Osteoblast (primary cell): Measurements from ENCODE around the gene PLK1. TPM values are rescaled to one million over a fixed set of nuclear protein-coding genes. Genes with fewer than 3 reads are reported as not detected.
"Not testable (repeated sequence)": the region's sequence is repeated elsewhere in the genome, so short reads cannot be mapped to it uniquely, and the experiment has no call there.

ENCODE experiments used
- DNase-seq: peaks from one replicate; pipeline ENCODE4 v3.0.0; 2011; ENCODE audit warnings: low spot score, mixed read lengths; ENCODE audit not compliant: insufficient read length; ENCODE audit errors: missing footprints
- H2AFZ ChIP-seq: 2 replicates; pipeline ENCODE4 v1.6.0; 2011; ENCODE audit warnings: mild to moderate bottlenecking, low read length
- H3K27ac ChIP-seq: 2 replicates; pipeline ENCODE4 v1.5.1; 2011; ENCODE audit warnings: mild to moderate bottlenecking, low read depth, low read length, moderate library complexity
- H3K27me3 ChIP-seq: 2 replicates; pipeline ENCODE4 v1.6.0; 2012; ENCODE audit warnings: mild to moderate bottlenecking, control low read depth, inconsistent platforms, low read length, moderate library complexity; ENCODE audit not compliant: insufficient read depth
- H3K36me3 ChIP-seq: 2 replicates; pipeline ENCODE4 v1.5.1; 2011; ENCODE audit warnings: mild to moderate bottlenecking, low read length, control low read depth, moderate library complexity; ENCODE audit not compliant: insufficient read depth
- H3K4me1 ChIP-seq: 2 replicates; pipeline ENCODE4 v1.5.1; 2011; ENCODE audit warnings: mild to moderate bottlenecking, low read length, control low read depth, moderate library complexity; ENCODE audit not compliant: insufficient read depth
- H3K4me2 ChIP-seq: 2 replicates; pipeline ENCODE4 v1.6.0; 2011; ENCODE audit warnings: mild to moderate bottlenecking, low read length; ENCODE audit not compliant: insufficient read depth
- H3K4me3 ChIP-seq: fragments of 200-600 bp; sonication (generic); 3 replicates; pipeline ENCODE4 v1.5.1; 2012; ENCODE audit warnings: mild to moderate bottlenecking, low read length, inconsistent platforms; ENCODE audit not compliant: insufficient read depth
- H3K79me2 ChIP-seq: 2 replicates; pipeline ENCODE4 v1.6.0; 2012; ENCODE audit warnings: mild to moderate bottlenecking, low read length, control low read depth, inconsistent platforms; ENCODE audit not compliant: insufficient read depth
- H3K9me3 ChIP-seq: 2 replicates; pipeline ENCODE4 v1.5.1; 2011; ENCODE audit warnings: low read depth, low read length, control low read depth
- H4K20me1 ChIP-seq: 2 replicates; pipeline ENCODE4 v1.6.0; 2012; ENCODE audit warnings: mild to moderate bottlenecking, low read length, control low read depth; ENCODE audit not compliant: insufficient read depth
- total RNA-seq: library from RNA; depleted of rRNA; stranded (reverse); fragments of >200 nt; gene quantifications from 2 replicates; pipeline ENCODE4 v1.2.3, GENCODE V29; 2012
- TF ChIP-seq, protein P1 (sequence below): IDR thresholded peaks from 2 replicates; pipeline ENCODE4 v1.5.1; 2011; ENCODE audit warnings: mild to moderate bottlenecking, low read depth, low read length, moderate library complexity; ENCODE audit errors: extremely low read depth

PLK1 gene
- total RNA-seq, 1 donor, result 2.2 TPM

DNA sequence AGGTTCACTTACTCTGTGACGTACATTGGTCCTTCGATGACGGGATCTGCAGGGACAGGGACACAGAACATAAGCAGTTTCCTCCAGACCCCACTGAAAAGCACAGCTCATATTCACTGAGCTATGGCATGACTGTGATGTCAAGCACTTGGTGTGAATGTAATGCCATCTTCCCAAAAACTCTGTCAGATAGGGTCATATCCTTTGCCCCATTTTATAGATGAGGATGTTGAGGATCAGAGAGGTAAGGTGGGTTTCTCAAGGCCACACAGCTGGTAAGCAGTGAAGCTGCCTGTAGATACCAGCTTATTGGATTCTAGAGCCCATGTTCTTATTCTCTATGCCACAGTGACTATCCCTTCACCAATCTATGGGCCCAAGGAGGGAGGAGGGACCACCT, 31.8 kb downstream of the PLK1 start:
- no peak for DNase-seq
- Histone ChIP-seq H3K4me1 (no peaks in the 10 kb centered on the region), H2AFZ (no peak overlapping the region), H3K79me2 (no peaks in the 10 kb centered on the region), H3K27ac (no peak overlapping the region), H3K36me3 (no peaks in the 10 kb centered on the region), H3K27me3 (peaks cover 15% of the 10 kb centered on the region), H3K9me3 (no peaks in the 10 kb centered on the region), H3K4me2 (no peak overlapping the region), H3K4me3 (no peak overlapping the region), H4K20me1 (no peaks in the 10 kb centered on the region)
- TF ChIP-seq, protein P1, sequence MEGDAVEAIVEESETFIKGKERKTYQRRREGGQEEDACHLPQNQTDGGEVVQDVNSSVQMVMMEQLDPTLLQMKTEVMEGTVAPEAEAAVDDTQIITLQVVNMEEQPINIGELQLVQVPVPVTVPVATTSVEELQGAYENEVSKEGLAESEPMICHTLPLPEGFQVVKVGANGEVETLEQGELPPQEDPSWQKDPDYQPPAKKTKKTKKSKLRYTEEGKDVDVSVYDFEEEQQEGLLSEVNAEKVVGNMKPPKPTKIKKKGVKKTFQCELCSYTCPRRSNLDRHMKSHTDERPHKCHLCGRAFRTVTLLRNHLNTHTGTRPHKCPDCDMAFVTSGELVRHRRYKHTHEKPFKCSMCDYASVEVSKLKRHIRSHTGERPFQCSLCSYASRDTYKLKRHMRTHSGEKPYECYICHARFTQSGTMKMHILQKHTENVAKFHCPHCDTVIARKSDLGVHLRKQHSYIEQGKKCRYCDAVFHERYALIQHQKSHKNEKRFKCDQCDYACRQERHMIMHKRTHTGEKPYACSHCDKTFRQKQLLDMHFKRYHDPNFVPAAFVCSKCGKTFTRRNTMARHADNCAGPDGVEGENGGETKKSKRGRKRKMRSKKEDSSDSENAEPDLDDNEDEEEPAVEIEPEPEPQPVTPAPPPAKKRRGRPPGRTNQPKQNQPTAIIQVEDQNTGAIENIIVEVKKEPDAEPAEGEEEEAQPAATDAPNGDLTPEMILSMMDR, result no peak

DNA sequence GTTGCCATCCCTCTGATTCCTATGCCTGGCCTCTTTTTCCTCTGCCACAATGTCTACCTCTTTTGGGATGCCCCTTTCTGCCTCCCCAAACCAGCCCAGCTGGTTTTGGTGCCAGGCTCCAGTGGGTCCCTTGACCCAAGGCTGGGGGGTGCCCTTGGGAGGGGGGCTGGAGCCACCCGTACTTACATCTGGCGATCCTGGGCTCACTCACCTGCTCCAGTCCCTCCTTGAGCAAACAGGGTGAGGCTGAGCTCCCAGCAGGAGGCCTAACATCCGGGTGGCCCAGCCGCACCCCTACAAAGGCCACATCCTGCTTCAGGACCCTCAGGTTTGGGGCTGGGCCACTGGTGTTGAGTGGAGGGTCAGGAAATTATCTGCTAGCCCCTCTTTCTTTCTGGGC, 33.1 kb downstream of the PLK1 start:
- DNase-seq, result no peak

DNA sequence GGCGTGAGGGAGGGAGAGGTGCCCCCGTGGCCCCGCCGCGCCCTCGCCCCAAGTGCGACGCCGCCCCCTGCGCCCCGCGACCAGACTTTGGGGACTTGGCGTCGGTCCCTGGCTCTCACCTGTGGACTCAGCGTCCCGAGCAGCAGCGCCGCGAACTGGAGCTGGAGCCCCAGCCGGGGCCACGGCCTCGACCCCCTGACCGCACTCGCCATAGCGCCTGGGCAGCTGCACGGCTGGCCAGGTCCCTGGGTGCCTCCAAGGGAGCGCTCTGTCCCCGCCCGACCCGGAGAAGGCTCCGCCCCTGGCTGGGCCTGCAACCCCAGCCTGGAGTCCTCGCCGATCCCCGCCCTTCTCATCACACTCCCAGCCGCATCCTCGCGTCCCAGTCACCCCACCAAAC, 34.3 kb downstream of the PLK1 start, which contains the start of gene ERN2:
Gene ERN2 (minus strand): TSS at position 247 of the 400 bp plus-strand sequence. CDS start 35 bp downstream, at position 212.
- no peak within 1 kb of the TSS for H3K4me2 ChIP-seq
- no peak within 1 kb of the TSS for H3K27ac ChIP-seq
- H3K4me1 ChIP-seq, result no peaks in the 10 kb centered on the region
- no peaks in the 10 kb centered on the region for H4K20me1 ChIP-seq
- no peaks in the 10 kb centered on the region for H3K36me3 ChIP-seq
- H3K27me3 ChIP-seq, result peaks cover 15% of the 10 kb centered on the region
- H3K79me2 ChIP-seq, result no peaks in the 10 kb centered on the region
- peak; percentile 81 for DNase-seq
- H2AFZ ChIP-seq, result no peak within 1 kb of the TSS
- no peak within 1 kb of the TSS for H3K4me3 ChIP-seq
- H3K9me3 ChIP-seq, result no peaks in the 10 kb centered on the region
- TF ChIP-seq, protein P1, result no peak

More for the DNA sequence above, 33.1 kb downstream of the PLK1 start:
- no peaks in the 10 kb centered on the region for H3K9me3 ChIP-seq
- peaks cover 15% of the 10 kb centered on the region for H3K27me3 ChIP-seq
- H2AFZ ChIP-seq, result no peak overlapping the region
- H3K79me2 ChIP-seq, result no peaks in the 10 kb centered on the region
- TF ChIP-seq, protein P1, result no peak
- no peak overlapping the region for H3K27ac ChIP-seq
- H3K4me1 ChIP-seq, result no peaks in the 10 kb centered on the region
- no peaks in the 10 kb centered on the region for H4K20me1 ChIP-seq
- no peak overlapping the region for H3K4me2 ChIP-seq
- no peak overlapping the region for H3K4me3 ChIP-seq
- no peaks in the 10 kb centered on the region for H3K36me3 ChIP-seq

DNA sequence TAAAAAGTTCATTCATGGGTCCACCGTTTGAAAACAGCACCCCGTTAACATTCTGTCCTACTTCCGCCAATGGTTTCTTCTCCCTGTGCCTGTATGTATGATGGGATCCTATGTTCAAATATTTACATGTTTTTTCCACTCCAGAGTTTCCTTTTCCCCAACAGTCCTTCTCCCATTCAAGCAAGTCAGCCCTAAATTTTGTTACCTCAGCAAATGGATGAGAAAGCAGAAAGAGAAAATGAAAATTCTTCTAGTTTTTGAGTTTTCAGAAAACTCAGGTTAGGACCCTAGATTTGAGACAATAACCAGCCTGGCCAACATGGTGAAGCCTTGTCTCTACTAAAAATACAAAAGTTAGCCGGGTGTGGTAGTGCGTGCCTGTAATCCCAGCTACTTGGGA, 37.8 kb downstream of the PLK1 start:
- no peak for DNase-seq

DNA sequence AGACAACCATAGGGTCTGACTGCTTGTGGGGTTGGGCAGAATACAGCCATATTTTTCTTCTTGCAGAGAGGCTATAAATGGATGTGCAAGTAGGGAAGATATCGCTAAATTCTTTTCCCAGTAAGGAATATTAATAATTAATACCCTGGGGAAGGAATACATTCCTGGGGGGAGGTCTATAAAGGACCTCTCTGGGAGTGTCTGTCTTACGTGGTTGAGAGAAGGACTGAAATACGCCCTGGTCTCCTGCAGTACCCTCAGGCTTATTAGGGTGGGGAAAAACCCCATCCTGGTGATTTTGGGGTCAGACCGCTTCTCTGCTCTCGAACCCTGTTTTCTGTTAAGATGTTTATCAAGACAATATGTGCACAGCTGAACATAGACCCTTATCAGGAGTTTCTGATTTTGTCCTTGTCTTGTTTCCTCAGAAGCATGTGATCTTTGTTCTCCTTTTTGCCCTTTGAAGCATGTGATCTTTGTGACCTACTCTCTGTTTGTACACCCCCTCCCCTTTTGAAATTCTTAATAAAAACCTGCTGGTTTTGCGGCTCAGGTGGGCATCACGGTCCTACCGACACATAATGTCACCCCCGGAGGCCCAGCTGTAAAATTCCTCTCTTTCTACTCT, 44.0 kb downstream of the PLK1 start:
- H4K20me1 ChIP-seq, H3K9me3 ChIP-seq, H3K4me2 ChIP-seq, H3K4me3 ChIP-seq, DNase-seq, H2AFZ ChIP-seq, H3K36me3 ChIP-seq, H3K27me3 ChIP-seq, H3K79me2 ChIP-seq, H3K4me1 ChIP-seq, H3K27ac ChIP-seq: not testable (repeated sequence)

More for the DNA sequence above, 37.8 kb downstream of the PLK1 start:
- Histone ChIP-seq H3K27ac (no peak overlapping the region), H3K27me3 (peaks cover 11% of the 10 kb centered on the region), H3K9me3 (no peaks in the 10 kb centered on the region), H3K4me3 (no peak overlapping the region), H3K36me3 (no peaks in the 10 kb centered on the region), H3K4me2 (no peak overlapping the region), H3K79me2 (no peaks in the 10 kb centered on the region), H4K20me1 (no peaks in the 10 kb centered on the region), H2AFZ (no peak overlapping the region), H3K4me1 (no peaks in the 10 kb centered on the region)
- TF ChIP-seq, protein P1, result no peak
